Skeletal muscle satellite cell (primary cell): ENCODE measurements around the gene CADPS2.

Experiments used
- H3K27me3 ChIP-seq: 2 replicates; pipeline ENCODE4 v1.7.0; 2013; ENCODE audit warnings: low read length; ENCODE audit not compliant: control insufficient read depth, insufficient read depth
- H3K36me3 ChIP-seq: 2 replicates; pipeline ENCODE4 v1.7.0; 2013; ENCODE audit warnings: mild to moderate bottlenecking, control low read depth, low read length; ENCODE audit not compliant: insufficient read depth
- H3K4me1 ChIP-seq: 2 replicates; pipeline ENCODE4 v1.7.0; 2013; ENCODE audit warnings: low read length; ENCODE audit not compliant: control insufficient read depth, insufficient read depth
- H3K4me2 ChIP-seq: 2 replicates; pipeline ENCODE4 v1.7.0; 2013; ENCODE audit warnings: mild to moderate bottlenecking, low read length
- H3K4me3 ChIP-seq: 2 replicates; pipeline ENCODE4 v1.7.0; 2013; ENCODE audit warnings: low read length
- H3K9ac ChIP-seq: 2 replicates; pipeline ENCODE4 v1.7.0; 2013; ENCODE audit warnings: mild to moderate bottlenecking, low read depth, low read length, moderate library complexity
- H3K9me3 ChIP-seq: replicated peaks from 2 replicates; pipeline ENCODE4 v1.7.0; 2013; ENCODE audit warnings: mild to moderate bottlenecking, control low read depth, low read length

Gene CADPS2

DNA sequence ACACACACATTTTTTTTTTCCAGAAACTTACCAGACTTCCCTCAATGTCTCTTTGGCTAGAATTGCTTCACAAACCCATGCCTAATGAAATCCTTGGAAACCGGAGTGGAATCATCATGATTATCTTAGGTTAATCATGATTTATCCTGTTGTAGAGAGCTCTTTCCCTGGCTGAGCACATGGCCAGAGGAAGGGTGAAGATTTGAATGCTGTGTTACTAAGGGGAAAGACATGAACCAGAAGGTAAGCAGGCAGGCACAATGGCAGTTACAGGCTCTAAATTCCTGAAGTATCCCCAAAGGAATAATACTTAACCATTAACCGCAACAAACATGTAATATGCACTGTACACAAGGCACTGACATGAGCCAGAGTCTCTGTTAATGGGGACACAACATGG lies 179.4 kb downstream of the CADPS2 start:
- H3K9me3 ChIP-seq: no peaks in the 10 kb centered on the region
- no peaks in the 10 kb centered on the region for H3K4me1 ChIP-seq
- H3K9ac ChIP-seq: no peak overlapping the region
- no peak overlapping the region for H3K4me2 ChIP-seq
- H3K4me3 ChIP-seq: no peak overlapping the region
- no peaks in the 10 kb centered on the region for H3K27me3 ChIP-seq
- H3K36me3 ChIP-seq: no peaks in the 10 kb centered on the region

DNA sequence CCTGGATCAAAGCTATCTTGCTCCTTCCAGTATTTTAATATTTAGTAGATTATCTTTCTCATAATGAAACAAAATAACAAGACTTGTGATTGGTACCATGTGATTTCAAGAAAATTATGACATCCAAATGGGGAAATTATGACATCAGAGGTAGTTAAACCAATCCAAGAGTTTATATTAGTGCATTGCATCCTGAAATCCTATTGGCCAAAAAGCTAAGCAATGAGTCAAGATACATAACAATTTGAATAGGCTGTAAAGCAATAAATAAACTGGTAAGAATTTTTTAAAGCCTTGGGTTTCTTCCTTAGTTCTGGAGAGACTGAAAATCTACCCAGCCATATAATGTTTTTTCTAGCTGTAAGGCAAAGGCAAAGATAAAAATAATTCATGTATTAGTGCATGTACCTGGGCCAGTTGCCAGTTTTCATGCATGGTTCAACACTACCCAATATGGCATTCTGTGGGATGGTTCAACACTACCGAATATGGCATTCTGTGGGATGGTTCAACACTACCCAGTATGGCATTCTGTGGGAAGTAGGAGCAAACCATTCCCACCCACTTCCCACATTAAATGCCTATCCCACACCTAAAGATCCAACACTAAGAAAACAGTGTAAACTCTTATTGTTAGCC lies 183.3 kb downstream of the CADPS2 start, which contains the start of gene RNF148:
Gene RNF148 (minus strand): TSS at position 51 of the 639 bp plus-strand sequence. CDS start 172 bp downstream, outside the sequence.
- Histone ChIP-seq H3K9me3 (no peaks in the 10 kb centered on the region), H3K4me2 (no peak within 1 kb of the TSS), H3K9ac (no peak within 1 kb of the TSS), H3K36me3 (no peaks in the 10 kb centered on the region), H3K4me1 (no peaks in the 10 kb centered on the region), H3K27me3 (no peaks in the 10 kb centered on the region), H3K4me3 (no peak within 1 kb of the TSS)

DNA sequence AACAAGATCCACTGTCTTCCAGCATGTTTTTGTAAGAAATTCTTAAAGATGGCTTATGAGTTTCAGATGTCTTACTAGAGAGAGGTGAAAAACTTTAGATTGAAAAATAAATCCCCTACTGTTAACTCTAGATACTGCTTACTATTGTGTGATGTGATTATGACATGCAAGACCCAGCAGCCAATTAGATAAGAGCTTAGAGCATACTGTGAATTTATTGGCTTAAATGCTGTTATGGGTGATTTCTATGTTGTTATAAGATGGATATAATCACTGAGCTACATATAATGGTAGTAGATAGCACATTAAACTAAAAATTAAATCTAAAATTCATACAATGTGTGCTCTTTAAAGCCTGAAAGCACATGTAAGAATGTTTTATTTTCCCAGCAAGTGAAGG lies 187.2 kb downstream of the CADPS2 start, which contains the start of gene RNF133:
Gene RNF133 (minus strand): TSS at position 101 of the 400 bp plus-strand sequence. CDS start 199 bp downstream, outside the sequence.
- Histone ChIP-seq H3K4me2 (no peak within 1 kb of the TSS), H3K36me3 (no peaks in the 10 kb centered on the region), H3K9me3 (no peaks in the 10 kb centered on the region), H3K9ac (no peak within 1 kb of the TSS), H3K27me3 (no peaks in the 10 kb centered on the region), H3K4me3 (no peak within 1 kb of the TSS), H3K4me1 (no peaks in the 10 kb centered on the region)

DNA sequence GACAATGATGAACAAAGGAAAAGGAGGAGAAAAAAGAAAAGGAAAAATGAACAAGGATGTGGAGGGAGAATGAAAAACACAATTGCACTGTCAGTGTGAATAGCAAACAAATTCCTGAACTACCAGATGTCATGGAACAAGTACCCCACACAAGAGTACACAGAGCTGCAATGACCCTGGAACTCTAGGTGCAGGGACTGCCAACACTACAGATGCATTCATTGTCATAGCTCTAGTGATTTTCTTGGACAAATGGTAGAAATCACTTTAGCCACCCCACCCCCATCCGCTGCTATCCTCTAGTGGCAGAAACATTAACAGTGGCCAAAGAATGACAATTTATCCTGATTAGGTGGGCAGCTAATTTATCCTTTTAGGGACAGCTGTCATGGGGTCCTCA lies 190.4 kb downstream of the CADPS2 start:
- Histone ChIP-seq H3K27me3 (no peaks in the 10 kb centered on the region), H3K4me1 (no peaks in the 10 kb centered on the region), H3K9me3 (no peaks in the 10 kb centered on the region), H3K9ac (no peak overlapping the region), H3K4me2 (no peak overlapping the region), H3K4me3 (no peak overlapping the region), H3K36me3 (no peaks in the 10 kb centered on the region)

DNA sequence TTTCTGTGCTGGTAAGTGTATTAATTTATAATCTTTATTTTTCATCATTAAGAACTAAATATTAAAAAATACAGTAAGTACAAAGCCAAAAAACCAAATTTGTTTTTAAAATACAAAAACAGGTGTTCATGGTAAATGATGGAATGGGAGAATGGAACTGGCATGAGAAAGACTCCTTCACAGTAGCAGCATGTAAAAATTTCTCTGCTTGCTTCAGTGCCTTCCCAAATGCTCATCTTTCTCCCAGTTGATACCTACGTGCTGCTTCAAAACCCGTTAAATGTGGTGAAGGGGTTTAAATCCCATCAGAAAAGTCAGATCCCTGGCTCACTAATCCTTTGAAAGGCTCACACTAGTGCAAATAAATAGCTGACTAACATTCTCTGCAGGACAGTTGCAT lies 191.6 kb downstream of the CADPS2 start:
- Histone ChIP-seq H3K4me3 (no peak overlapping the region), H3K27me3 (no peaks in the 10 kb centered on the region), H3K36me3 (no peaks in the 10 kb centered on the region), H3K4me1 (no peaks in the 10 kb centered on the region), H3K9me3 (no peaks in the 10 kb centered on the region), H3K4me2 (no peak overlapping the region), H3K9ac (no peak overlapping the region)

DNA sequence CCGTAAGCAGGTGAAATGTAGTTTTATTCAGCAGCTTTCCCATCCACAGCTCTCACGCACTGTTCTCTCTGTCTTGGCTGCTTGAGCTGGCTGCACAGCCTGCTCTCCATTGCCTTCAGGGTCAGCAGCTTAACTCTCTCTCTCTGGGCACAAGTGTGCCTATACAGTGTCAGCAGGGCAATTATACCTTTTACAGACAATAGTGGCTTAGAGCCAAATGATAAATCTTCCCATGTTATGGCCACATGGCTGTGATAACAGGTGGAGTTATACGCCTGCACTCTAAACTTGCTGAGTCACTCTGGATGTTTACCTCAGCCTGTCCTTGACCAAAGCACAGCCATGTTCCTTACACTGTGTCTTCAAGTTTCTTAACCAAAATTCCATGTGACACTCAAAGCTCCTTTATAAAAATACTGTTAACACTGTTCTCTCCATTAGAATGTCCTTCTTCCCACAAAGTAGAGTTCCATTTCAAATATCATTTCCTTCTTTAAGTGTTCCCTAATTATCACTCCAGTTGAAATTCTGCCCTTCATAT lies 193.4 kb downstream of the CADPS2 start:
- no peaks in the 10 kb centered on the region for H3K4me1 ChIP-seq
- no peaks in the 10 kb centered on the region for H3K36me3 ChIP-seq
- no peaks in the 10 kb centered on the region for H3K27me3 ChIP-seq
- H3K4me2 ChIP-seq: no peak overlapping the region
- no peaks in the 10 kb centered on the region for H3K9me3 ChIP-seq
- no peak overlapping the region for H3K4me3 ChIP-seq
- no peak overlapping the region for H3K9ac ChIP-seq

DNA sequence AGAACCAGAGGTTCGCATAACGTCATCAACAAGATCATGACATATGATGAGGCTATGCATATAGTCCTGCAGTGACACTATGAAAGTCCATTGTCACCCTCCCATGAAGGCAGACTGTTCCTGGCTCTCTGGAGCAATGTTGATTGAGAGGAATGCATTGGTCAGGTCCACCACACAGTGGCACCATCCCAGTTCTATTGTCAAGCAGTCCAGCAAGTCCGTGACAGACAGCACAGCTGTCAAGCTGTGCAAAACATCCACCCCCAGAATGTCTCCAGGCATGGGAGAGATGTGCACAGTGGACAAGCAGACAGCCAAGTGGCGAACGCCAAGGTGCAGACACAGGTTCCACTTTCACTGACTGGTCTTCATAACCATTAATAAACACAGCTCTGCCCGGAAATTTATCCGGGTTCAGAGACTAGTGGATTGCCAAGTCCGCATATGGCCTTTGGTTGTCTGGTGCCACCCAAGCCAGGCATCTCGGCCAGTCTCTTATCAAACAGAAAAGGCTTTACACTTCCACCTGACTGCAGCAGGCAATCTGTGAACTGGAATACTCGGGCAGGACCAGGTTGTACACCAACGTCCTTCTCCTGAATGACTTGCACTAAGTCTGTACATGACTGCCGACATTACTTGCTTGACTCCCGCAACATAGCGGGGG lies 194.6 kb downstream of the CADPS2 start:
- Histone ChIP-seq H3K27me3 (no peaks in the 10 kb centered on the region), H3K4me2 (no peak overlapping the region), H3K4me3 (no peak overlapping the region), H3K9me3 (no peaks in the 10 kb centered on the region), H3K36me3 (no peaks in the 10 kb centered on the region), H3K4me1 (no peaks in the 10 kb centered on the region), H3K9ac (no peak overlapping the region)

DNA sequence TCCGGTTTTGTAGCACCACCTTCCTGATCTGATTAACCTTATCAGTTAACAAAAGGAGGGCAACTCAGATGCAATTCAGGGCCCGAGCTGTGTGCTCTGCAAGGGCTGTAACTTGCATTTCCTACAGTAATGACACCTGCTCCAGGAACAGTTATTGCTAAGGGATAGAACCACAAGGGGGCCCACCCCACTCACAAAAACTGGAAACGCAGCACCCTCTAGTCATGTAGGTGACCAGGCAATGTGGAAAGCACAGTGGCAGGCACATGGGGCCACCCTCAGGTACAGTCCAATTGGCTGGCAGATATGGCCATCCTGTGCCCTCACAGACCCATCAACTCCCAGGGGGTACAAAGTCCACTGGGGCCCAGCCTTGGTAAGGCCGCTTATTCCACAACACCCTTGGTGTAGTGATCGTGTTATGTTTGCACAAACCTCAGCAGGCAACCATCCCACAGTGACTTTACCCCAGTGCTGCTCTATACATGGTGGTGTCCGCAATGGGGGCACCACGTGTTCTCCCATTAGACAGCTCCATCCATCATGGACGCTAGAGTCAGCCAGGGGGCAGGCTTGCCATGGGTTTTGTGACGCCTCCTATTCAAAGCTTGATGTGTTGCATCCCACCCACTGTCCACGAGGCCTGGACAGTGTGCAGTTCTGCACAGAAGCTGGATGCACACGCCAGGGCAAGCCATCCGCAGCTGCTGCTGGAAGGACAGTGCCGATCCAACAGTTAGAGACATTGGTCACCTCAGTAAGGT lies 196.7 kb downstream of the CADPS2 start:
- H3K4me2 ChIP-seq: no peak overlapping the region
- H3K27me3 ChIP-seq: no peaks in the 10 kb centered on the region
- no peak overlapping the region for H3K4me3 ChIP-seq
- no peaks in the 10 kb centered on the region for H3K9me3 ChIP-seq
- H3K4me1 ChIP-seq: no peaks in the 10 kb centered on the region
- H3K36me3 ChIP-seq: no peaks in the 10 kb centered on the region
- H3K9ac ChIP-seq: no peak overlapping the region

DNA sequence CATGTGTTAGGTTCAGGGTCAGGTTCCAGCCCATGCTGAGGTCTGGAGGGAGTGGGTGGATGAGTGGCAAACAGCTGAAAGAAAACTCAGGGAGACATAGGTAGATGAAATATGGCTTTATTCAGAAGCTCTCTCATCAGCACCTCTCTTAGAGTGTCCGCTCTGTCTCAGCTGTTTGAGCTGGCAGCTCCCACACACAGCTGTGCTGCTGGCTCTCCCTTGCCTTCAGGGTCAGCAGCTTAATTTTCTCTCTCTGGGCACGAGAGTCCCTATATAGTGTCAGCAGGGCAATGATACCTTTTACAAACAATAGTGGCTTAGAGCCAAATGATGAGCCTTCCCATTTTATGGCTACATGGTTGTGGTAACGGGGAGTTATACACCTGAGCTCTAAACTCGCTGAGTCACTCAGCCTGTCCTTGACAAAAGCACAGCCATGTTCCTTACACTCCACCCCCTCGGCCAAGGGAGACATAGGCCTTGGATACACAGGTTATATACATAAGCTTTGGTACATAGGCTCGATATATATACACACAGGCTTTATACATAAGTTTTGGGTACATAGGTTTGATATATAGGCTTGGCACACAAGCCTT lies 197.8 kb downstream of the CADPS2 start:
- no peaks in the 10 kb centered on the region for H3K27me3 ChIP-seq
- no peak overlapping the region for H3K4me3 ChIP-seq
- no peaks in the 10 kb centered on the region for H3K36me3 ChIP-seq
- H3K9me3 ChIP-seq: no peaks in the 10 kb centered on the region
- no peak overlapping the region for H3K4me2 ChIP-seq
- no peak overlapping the region for H3K9ac ChIP-seq
- no peaks in the 10 kb centered on the region for H3K4me1 ChIP-seq

DNA sequence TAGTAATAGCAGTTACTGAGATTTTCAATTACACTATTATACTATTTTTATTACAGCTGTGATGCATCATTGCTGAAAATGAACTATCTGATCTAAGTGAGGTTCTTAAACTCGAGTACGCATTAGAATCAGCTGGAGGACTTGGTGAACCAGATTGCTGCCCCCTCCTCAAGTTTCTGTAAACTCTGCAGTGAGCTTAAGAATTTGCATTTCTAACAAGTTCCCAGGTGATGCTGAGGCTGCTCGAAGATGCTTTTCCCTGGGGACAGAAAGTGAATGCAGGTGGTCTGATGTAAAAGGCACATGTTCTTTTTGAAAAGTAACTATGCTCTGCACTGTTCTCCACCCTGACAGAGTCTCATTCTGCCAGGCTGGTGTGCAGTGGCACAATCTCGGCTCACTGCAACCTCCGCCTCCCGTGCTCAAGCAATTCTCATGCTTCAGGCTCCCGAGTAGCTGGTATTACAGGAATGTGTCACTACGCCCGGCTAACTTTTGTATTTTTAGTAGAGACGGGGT lies 199.8 kb downstream of the CADPS2 start:
- Histone ChIP-seq H3K9me3 (no peaks in the 10 kb centered on the region), H3K4me2 (no peak overlapping the region), H3K9ac (no peak overlapping the region), H3K4me1 (no peaks in the 10 kb centered on the region), H3K36me3 (no peaks in the 10 kb centered on the region), H3K4me3 (no peak overlapping the region), H3K27me3 (no peaks in the 10 kb centered on the region)

DNA sequence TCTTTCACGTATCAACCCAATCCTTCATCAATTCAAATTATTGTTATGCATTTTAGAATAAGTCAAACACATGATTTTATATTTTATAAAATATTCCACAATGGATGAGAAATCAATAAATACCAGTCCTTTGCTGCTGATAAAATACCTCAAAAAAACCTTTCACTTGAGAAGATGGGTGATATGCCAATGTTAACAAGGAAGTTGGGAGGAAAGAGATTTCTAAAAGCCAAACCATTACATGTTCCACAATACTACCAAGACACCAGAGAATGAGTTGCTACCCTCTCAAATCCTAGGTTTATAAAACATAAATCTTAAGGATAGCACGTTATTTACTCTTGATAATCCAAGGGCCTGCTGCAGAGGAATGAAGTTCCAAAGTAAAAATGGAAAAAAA lies 201.8 kb downstream of the CADPS2 start:
- Histone ChIP-seq H3K27me3 (no peaks in the 10 kb centered on the region), H3K36me3 (no peaks in the 10 kb centered on the region), H3K4me3 (no peak overlapping the region), H3K9me3 (no peaks in the 10 kb centered on the region), H3K4me2 (no peak overlapping the region), H3K4me1 (no peaks in the 10 kb centered on the region), H3K9ac (no peak overlapping the region)
